Activated T-helper 1 cell treated with Interleukin-2 at 50 U/mL for 16 hours (primary cell): ENCODE results near the gene RNF157.
A peak's percentile ranks its signal among the peaks of the same experiment; 100 is the strongest.

Source experiments
- DNase-seq: peaks from one replicate; pipeline ENCODE4 v3.0.0-alpha.2; 2020; ENCODE audit warnings: low read depth

Gene RNF157

GRCh38 chr17:76139801-76140660 lies 100.3 kb downstream of the RNF157 start:
- peak; percentile 31 for DNase-seq

DNA sequence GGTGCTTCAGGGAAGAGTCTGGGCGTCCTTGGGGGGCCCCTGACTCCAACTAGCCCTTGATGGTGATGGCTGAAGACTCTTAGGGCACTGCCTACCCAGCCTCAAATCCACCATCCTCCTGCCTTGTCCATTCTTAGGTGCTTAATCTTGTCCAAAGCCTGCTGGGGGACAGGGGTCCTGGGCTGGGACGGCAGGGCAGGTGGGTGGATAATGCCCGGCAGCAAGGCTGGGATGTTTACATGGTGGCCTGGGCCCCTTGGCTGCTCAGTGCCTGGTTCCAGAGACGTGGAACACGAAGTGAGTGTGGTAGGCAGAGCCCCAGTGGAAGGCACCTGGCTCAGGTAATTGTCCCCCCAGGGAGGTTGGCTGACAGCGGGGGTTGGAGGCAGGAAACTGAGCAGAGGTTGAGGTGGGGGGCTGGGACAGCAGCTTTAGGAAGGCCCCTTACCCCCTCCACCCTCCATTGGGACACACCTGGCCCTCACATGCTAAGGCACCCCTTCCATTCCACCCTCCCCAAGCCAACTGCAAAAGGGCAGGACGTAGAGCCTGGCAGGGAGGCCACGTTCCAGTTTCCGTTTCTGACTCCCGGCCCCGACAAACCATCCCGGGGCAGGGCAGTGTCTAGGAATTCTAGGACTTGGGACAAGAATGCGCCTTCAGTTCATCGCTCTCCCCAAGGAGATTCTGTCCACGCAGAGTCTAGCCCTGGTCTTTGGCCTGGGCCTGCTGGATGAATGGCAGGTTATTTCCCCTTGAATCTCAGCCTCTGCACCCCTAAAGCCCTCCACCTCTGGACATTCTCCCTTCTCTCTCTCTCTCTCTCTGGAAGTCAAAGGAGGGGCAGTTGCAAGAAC lies 101.2 kb downstream of the RNF157 start:
- DNase-seq: no peak

GRCh38 chr17:76138234-76138895 lies 101.9 kb downstream of the RNF157 start:
- no peak for DNase-seq

DNA sequence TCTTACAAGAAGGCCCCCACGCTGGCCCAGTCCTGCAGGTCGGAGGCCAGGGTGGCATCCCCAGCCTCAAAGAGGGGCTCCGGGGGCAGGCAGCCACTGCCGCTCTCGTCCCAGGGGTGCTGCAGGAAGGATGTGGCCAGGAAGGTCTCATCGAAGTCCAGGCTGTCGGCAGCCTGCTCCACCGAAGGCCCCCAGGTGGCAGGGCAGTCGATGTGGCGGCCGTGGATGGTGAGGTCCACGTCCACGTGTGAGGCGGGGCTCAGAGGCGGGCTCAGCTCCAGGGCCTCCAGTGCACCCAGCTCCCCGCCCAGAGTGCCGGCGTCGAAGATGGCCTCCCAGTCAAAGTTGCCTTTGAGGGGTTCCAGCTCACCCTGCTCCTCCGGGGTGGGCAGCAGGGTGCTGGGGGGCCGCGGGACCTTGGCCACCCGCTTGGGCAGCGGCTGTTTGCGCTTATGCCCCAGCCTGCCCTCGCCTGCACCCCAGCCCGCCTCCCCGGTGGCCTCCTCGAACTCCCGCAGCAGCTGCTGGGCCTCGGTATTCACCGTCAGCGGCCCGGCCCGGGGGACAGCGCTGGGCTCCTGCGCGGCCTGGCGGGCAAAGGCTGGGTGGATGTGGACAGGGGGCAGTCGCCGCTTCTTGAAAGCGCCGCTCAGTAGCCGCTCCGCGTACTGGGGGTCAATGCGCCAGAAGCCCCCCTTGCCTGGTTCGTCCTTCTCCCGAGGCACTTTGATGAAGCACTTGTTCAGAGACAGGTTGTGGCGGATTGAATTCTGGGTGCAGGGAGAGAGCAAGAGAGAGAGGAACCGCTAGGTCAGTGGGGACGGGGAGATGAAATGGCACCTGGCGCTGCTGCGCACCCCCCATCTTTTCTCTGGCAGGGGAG lies 102.7 kb downstream of the RNF157 start:
- DNase-seq: no peak

- DNase-seq: no peak
Observed at GRCh38 chr17:76137001-76137350, 103.3 kb downstream of the RNF157 start.

DNA sequence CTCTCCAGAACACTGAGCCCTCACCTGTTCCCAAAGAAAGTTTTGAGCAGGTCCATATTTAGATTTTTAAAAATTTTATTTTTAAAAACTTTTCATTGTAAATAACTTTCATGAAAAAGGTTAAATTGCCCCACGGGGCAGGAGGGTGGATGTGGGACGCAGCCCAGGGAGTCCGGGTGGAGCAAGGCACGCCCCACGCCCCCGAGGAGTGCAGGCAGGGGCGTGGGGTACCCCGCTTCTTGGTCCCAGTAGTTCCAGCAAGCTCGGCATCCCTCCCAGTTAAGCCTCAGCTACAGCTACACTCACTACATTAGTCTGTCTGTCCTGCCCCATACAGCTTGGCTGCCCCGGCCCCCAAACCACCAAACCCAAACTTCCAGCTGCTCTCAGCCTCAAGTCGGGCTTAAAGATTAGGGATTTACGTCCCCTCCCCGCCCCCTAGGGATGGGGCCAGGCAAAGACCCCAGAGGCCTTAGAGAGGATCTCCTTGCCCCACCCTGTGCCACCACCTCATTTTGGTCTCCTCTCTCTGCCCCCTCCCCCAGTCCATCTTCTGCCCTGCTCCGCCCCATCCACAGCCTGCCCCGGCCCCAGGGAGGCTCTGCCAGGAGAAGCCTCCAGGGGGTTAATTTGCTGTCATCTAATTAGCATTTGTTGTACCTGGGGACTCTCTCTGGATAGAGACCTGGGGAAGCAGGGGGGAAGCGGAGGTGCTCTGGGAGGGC lies 103.9 kb downstream of the RNF157 start:
- DNase-seq: no peak

DNA sequence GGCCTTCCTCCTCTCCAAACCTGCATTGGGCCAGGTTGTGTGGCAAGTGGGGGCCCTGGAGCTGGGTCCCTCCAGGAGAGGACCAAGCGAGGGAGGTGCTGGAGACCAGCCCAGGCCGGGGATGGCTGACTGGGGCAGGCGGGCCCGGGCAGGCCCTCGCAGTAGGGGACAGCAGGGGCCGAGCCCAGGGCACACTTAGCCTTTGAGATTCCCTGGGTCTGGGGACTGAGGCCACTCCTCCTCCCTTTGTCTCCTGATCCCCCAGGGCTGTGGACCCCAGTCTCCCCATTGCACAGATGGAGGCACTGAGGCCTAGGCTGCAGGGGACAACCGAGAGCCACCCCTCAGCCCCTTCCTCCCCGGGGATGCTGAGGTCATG lies 104.5 kb downstream of the RNF157 start:
- DNase-seq: no peak

GRCh38 chr17:76134911-76135809 lies 105.1 kb downstream of the RNF157 start:
- DNase-seq: no peak

DNA sequence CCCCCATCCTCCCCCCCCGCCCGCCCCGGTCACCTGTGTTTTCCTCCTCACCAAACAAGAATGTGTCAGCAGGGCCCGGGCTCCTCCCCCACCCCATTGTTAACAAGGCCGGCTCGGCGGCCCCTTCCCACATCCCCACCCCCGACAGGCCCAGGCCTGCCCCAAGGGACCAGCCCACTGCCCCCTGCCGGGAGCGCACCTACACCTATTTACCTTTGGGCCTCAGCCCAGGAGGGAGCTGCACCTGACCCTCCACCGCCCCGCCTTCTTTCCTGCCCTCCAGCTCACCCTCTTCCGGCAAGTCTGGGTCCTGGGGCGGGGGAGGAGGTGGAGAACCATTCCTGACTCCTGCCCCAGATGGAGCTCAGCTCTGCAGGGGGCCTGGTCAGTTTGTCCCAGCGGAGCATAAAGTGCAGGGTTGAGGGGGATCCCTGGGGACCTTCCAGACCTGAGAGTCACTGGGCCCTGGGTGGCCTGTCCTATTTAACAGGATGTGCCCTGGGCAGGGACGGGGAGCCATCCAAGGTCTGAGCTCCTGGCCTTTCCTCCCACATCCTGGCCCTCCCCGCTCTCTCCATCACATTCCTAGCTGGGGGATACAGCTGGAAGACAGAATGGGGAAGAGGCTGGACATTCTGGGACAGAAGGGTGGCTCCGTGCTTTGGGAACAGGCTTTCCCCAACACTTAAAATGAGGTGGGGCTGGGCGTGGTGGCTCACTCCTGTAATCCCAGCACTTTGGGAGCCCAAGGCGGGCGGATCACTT lies 107.5 kb downstream of the RNF157 start:
- no peak for DNase-seq

DNA sequence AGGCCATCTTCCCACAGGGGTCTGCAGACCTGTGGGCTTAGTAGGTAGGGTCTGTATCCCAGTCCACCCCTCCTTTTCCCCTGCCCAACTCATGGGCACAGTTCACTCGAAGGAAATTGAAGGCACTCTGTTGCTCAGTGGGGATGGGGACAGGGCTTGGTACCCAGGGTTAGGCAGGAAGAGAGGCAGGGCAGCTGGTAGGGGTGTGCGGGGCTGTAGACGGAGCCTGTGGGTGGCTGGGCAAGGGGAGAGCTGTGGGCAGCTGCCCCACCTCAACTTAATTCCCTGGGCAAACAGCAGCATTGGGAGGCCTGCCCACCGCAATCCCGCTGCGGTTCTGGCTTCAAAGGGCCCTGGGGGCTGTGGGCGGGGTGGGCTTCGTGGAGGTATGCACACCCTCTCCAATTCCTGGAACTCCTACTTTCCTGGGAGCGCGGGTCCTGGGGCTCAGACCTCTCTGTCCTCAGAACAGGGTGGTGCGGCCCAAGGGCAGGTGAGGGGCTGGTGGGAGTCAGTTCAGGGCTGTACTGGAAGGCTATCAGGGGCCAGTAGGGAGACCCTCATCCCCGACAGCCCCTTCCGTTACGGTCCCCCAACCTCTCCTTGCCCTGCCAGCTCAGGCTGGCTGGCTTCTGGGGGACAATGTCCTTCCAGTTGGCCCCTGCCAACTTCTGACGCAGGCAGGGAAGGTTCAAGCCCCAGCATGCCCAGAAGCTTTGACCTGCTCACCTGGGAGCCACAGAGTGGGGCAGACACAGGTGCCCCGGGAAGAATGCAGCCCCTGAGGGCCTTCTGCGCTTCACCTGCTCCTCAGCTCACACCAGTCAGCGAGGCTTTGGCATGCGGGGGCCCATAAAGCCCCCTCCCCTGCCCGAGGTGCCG lies 108.4 kb downstream of the RNF157 start:
- DNase-seq: no peak

DNA sequence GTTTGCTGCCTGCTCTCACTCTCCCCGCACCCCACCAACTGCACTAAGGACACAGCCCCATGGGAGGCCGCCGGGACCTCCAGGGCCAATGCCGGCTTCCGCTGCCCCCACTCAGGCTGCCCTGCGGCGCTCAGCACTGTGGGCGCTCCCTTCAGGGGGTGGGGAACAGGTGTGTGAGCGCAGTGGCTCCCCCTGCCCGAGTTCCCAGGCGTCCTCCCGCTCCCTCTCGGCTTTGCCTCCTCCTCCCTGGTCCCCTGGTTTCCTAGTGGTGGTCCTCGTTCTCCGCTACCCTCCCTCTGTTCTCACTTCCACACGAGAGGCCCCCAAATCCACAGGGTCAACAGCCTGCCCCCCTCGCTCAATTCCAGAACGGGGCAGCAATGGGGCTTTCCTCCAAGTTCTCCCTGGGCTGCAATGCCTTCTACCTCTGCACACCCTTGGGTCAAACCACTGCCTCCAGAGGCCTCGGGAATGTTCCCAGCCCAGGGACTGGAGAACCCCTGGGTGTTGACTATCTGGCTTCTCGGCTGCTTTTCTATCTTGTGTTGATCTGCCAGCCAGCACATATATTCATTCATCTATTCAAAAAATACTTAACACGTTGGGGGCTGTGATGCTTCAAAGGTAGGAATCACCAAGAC lies 109.1 kb downstream of the RNF157 start:
- no peak for DNase-seq

DNA sequence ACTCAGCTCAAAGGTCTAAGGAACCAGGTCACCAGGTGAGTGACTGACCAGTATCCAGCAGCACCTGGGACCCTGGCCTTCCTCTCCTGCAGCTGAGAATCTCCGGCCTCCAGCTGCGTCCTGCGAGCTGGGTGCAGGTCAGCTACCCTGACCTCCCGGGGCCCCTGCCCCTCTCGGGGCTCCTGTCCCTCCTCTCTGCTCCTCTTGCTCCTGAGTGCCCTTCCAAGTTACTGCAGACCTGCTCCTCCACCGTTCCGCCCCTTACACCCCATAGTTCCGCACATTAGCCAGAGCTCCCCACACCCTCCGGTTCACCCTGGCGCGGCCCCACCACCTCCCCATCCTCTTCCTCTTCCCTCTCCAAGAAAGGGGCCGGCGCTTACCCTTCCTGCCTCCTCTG lies 109.8 kb downstream of the RNF157 start:
- no peak for DNase-seq

- no peak for DNase-seq
Observed at GRCh38 chr17:76125922-76126321, 114.4 kb downstream of the RNF157 start.

GRCh38 chr17:76125391-76125675 lies 115.0 kb downstream of the RNF157 start:
- DNase-seq: no peak

GRCh38 chr17:76124582-76125390 lies 115.5 kb downstream of the RNF157 start:
- DNase-seq: no peak

- DNase-seq: no peak
Observed at GRCh38 chr17:76123749-76124581, 116.3 kb downstream of the RNF157 start.
